GM18507 (cell line): ENCODE measurements around the gene ZNF384.

ENCODE experiments used
- DNase-seq: peaks from one replicate; pipeline ENCODE4 v3.0.0; 2011; ENCODE audit warnings: low read depth; ENCODE audit not compliant: insufficient read length; ENCODE audit errors: extremely low spot score
- FAIRE-seq: peaks from 2 replicates; lab custom pipeline; 2011; peaks lifted over from hg19 to GRCh38; lab: Jason Lieb, UNC

Gene ZNF384

GRCh38 chr12:6699989-6700645, 10.9 kb upstream of the ZNF384 start:
- DNase-seq (no peak), FAIRE-seq (no peak)

DNA sequence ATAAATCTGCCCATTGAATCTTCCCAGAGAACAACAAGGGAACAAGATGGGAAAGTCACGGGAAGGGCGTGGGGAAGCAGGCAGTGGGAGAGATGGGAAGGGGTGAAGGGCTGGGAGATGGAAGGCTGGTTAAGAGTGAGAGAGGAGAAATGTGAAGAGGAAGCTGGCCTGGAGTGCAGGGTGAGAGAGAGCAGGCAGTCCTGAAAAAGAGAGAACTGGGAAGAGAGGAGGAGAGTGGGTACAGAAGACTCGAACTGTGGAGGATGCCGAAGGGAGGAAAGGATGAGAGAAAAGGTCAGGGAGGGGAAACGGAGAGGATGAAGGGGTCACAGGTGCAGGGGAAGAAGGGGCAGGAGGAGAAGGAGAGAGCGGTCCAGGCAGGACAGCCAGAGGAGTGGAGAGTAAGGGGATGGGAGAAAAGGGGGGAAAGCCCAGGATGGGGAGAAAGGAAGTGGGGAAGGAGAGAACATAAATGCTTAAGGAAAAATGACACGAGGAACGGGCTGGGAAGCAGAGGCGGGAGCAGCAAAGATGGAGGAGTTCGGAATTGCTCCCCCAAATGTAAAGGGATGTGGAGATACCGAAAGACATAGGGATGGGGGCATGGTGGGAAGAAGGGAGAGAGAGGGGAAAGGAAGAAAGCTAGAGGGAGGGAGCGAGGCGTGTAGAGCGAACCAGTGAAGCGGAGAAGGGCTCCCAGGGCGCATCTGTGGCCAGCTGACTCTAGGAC, 10.2 kb upstream of the ZNF384 start:
- DNase-seq (no peak), FAIRE-seq (no peak)

GRCh38 chr12:6698352-6699046, 9.3 kb upstream of the ZNF384 start:
- DNase-seq = no peak
- no peak for FAIRE-seq

DNA sequence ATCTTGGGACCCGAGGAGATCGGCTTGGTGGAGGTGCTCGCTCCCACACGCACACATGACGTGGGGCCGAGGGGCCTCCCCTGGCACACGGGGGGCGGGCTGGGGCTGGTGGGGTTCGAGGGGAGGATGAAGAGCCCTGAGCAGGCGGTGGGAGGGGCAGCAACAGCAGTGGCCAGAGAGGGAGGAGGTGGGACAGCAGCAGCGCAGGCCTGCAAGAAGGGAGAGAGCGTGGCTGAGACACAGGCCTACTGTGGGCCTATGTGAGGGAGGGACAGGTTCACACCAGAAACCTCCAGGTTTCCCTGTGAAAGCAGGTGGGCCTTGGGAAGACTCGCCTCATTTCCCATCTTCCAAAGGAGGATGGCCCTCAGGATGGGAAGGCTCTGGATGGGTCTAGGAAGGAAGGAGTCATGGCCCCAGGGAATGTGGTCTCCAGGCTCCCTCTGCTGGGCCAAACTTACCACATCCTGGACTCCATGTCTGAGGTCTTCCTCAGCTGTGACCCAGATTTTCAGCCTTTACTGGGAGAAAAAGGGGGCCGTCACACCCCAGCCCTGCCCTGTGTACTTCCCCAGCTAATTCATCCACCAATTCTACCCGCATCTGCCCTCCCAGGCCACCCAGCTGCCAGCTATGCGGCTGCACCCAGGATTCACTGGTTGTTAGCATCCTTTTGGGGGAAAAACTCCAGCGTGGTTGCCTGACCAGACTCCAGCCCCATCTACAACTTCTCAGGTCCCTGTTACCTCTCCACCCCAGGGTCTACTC, 8.6 kb upstream of the ZNF384 start:
- no peak for DNase-seq

GRCh38 chr12:6696690-6697583, 7.8 kb upstream of the ZNF384 start:
- DNase-seq (no peak), FAIRE-seq (peak; percentile 72)

More for the DNA sequence above, 8.6 kb upstream of the ZNF384 start:
- peak; percentile 73 for FAIRE-seq

DNA sequence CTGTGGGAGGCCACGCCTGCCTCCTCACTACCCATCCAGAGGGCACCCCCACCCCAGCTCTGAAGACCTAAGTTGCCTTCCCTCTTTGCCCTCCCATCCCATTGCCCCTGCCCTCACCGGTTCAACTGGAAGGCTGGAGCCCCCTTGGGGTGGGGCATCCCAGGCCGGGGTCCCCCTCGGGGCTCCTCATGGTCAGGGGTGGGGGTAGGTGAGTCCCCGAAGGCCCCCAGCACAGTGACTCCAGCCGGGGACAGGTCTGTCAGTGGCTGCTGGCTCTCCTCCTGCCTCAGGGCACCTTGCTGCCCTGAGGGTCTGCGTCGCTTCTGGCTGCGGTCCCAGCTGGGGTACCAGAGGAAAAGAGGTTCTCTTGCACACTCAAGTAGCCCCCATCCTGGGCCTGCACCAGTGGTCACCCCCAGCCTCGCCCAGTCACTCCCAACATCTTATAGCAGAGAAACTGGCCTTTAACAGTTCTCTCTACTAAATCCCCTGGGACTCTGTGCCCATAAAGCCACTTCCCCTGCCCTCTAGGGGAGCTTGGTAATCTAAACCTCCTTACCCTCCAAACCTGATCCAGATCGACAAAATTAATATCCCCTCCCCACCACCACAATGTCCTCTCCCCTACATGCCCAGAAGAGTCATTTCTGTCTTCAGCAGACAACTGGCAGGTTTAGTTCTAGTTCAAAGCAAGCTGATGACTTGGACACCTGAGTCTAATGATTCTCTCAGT, 6.3 kb upstream of the ZNF384 start:
- DNase-seq (no peak), FAIRE-seq (no peak)

- DNase-seq (no peak), FAIRE-seq (no peak)
Observed at GRCh38 chr12:6694701-6695100, 5.5 kb upstream of the ZNF384 start.

DNA sequence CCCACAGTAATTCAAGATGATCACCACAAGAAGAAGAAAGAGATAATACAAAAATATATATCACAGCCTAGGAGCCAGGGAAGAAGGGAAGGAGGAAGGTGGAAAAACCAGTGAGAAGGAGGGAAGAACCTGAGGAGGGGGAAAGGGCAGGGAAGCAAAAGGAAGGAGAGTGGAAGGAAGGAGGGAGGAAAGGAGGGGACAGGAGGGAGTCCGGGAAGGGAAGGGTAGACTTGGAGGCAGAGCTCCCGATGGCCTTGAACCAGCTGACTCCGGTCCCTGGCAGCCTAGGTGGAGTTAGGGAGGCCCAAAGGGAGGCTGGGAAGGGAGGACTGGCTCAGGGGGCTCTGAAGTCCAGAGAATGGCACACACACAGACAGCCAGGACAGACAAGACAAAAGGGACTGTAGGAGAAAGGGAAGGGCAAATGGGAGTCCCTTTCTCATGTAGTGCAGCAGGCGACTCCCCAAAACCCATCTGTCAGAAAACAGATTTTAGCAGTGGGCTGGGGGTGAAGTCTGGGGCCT, 4.7 kb upstream of the ZNF384 start:
- DNase-seq = no peak
- no peak for FAIRE-seq

GRCh38 chr12:6692888-6693287, 3.7 kb upstream of the ZNF384 start:
- DNase-seq = no peak

GRCh38 chr12:6691473-6691872, 2.3 kb upstream of the ZNF384 start:
- DNase-seq (no peak), FAIRE-seq (no peak)

More at GRCh38 chr12:6692888-6693287, 3.7 kb upstream of the ZNF384 start:
- FAIRE-seq = no peak

DNA sequence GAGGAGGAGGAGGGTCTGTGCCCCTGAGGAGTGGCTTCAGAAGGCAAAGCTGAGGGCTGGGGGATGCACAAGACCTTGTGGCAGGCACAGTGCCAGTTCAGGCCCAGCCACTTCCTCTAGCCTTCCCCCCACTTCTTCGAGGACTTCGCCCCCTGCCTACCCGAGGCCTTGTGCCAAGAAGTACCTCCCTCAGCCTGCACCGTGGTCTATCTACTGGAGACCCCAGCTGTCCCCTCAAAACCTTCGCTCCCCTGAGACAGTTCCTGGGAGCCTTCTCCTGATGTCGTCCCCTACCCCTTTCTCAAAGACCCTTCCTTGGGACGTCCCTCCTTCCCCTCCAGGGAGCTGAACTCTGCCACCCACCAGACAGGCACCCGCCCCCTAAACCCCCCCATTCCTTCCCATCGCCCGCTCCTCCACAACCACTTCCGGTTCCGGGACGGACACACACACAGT, 604 bp downstream of the ZNF384 start:
- DNase-seq (peak; percentile 68), FAIRE-seq (no peak)

DNA sequence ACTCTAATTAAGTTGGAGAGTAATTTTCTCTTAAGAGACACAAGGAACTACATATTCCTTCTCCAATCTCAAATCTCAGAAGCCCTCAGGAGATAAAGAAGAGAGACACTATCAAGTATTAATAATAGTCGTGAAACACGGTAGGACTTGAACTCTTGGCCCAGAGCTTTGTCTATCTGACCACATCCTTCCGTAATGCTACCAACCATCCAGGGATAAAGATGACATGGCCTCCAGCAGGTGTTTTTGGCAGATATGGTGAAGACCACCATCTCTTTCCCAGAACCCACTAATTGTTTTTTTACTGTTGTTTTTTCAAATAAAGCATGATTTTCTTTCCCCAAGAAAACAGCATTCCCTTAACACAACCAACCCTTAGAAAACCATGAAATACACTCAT, 3.4 kb downstream of the ZNF384 start:
- FAIRE-seq = no peak
- DNase-seq = no peak

DNA sequence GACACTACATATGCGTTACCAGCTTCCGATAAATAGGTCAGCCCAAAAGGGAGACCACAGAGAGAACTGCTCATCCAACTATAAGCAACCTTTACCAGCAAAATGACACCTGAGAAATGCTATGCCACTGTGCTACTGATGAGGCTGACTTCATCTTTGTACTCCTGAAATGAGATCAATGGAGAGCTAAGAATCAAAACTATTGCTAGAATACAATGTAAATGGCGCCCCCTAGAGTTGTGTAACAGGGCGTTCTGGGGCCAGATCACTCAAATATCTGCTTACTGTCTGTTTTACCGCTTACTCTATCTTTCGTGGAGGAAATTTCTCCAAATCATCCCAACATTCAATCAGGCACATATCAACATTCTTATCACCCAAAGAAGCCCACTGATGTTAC, 4.6 kb downstream of the ZNF384 start:
- DNase-seq = no peak
- no peak for FAIRE-seq

- DNase-seq (no peak), FAIRE-seq (no peak)
Observed at GRCh38 chr12:6676962-6677361, 12.2 kb downstream of the ZNF384 start.

GRCh38 chr12:6672143-6672542, 17.0 kb downstream of the ZNF384 start:
- no peak for FAIRE-seq
- DNase-seq = no peak

DNA sequence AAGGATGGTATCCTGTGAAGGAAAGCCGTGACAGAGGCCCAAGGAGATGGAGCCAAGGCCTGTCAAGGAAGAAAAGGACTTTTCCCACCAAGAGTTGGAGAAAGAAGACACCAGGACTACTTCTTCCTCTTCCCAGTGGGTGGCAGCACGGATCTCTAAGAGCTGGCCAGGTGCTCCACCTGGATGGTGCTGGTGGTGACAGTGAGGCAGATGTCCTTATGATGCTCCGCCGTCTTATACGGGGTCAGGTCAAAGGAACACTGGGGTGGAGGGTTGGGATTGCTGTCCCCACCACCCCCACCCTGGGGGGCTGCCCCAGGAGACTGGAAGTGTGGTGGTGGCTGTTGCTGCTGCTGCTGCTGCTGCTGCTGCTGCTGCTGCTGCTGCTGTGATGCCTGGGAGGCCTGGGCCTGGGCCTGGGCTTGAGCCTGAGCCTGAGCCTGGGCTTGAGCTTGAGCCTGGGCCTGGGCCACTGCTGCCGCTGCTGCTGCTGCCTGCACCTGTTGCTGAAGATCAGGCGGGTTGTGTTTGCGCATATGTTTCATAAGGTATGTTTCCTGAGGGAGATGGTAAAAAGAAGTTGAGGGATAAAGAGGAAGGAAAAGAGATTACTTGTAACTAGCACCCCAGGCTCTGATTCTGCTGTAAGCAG, 21.5 kb downstream of the ZNF384 start:
- DNase-seq = no peak
- no peak for FAIRE-seq

DNA sequence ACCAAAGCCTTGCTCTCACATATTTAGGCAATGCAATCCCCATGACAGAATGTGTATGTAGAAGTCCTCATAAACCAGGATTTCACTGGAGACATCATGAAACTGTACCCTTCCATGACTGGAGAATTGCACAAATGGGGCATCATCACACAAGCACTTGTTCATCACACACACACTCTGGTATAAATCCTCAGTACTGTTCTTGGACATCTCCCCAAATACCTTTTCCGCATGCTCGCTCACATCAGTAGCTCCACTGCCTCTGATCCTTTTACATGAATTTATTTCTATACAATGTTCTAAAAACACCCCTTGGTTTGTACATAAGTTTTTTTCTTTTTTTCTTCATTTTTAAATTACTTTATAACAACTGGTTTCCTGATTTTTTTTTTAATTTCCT, 23.0 kb downstream of the ZNF384 start:
- FAIRE-seq (no peak), DNase-seq (no peak)

- FAIRE-seq (no peak), DNase-seq (no peak)
Observed at GRCh38 chr12:6664902-6665301, 24.3 kb downstream of the ZNF384 start.
